ENCODE measurements around the gene CSGALNACT2. TPM values are rescaled to one million over a fixed set of nuclear protein-coding genes. Genes with fewer than 3 reads are reported as not detected.
A peak's percentile ranks its signal among the peaks of the same experiment; 100 is the strongest.
"Not testable (repeated sequence)": the region's sequence is repeated elsewhere in the genome, so short reads cannot be mapped to it uniquely, and the experiment has no call there.

The CSGALNACT2 gene
- total RNA-seq, 1 donor from 2014 or later = 38.7 TPM

DNA sequence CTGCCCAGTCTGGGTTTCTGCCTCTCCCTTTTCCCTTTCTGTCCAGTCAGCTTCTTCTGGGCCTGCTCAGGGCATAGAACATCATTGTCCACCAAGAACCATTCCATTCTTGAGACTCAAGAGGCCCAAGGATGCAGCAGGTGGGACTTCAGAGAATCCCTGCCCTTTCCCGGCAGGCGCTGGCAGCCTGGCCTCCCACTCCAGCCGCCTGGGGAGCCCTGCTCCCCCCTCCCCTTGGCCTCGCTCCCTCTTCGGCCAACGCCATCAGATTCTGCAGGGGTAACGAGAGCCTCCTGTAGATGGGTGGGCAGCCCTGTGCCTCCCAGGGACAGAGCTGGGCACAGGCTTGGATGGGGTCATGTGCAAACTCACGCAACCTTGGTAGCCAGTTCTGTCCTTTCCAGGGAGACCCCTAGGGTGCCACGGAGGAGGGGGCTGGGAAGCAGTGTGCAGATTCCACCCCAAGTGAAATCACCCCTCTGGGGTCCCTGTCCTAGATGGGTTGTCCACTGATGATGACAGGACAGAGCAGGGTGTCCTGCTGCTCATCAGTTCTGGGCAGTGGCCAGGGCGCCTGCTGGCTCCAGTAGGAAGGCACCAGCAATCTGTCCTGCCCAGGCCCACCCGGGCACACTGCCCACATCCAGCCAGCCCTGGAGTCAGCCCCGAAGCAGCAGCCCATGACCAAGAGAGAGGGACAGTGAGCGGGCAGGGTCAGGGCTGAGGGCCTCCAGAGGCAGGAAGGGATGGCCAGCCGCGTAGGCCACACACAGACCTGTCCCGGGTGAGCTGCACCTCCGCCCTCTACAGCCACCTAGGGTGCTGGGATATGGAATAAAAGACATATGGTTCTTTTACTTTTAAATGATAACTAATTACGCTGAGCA is 80.9 kb downstream of the CSGALNACT2 start:
- Mint-ChIP-seq H3K27me3 (ENCODE audit: low read depth) (peaks cover 27% of the 10 kb centered on the region), H3K4me3 (ENCODE audit: unreplicated experiment) (no peak overlapping the region), H3K4me1 (ENCODE audit: low read depth) (peaks cover 5% of the 10 kb centered on the region), H3K9me3 (ENCODE audit: low read depth) (no peaks in the 10 kb centered on the region), H3K27ac (ENCODE audit: unreplicated experiment) (no peak overlapping the region), H3K36me3 (ENCODE audit: low read depth) (no peaks in the 10 kb centered on the region)
- TF ChIP-seq, protein P1, sequence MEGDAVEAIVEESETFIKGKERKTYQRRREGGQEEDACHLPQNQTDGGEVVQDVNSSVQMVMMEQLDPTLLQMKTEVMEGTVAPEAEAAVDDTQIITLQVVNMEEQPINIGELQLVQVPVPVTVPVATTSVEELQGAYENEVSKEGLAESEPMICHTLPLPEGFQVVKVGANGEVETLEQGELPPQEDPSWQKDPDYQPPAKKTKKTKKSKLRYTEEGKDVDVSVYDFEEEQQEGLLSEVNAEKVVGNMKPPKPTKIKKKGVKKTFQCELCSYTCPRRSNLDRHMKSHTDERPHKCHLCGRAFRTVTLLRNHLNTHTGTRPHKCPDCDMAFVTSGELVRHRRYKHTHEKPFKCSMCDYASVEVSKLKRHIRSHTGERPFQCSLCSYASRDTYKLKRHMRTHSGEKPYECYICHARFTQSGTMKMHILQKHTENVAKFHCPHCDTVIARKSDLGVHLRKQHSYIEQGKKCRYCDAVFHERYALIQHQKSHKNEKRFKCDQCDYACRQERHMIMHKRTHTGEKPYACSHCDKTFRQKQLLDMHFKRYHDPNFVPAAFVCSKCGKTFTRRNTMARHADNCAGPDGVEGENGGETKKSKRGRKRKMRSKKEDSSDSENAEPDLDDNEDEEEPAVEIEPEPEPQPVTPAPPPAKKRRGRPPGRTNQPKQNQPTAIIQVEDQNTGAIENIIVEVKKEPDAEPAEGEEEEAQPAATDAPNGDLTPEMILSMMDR (IDR thresholded peaks at IDR 0.05) = no peak
- DNase-seq (ENCODE audit: low spot score) = peak; percentile 76

DNA sequence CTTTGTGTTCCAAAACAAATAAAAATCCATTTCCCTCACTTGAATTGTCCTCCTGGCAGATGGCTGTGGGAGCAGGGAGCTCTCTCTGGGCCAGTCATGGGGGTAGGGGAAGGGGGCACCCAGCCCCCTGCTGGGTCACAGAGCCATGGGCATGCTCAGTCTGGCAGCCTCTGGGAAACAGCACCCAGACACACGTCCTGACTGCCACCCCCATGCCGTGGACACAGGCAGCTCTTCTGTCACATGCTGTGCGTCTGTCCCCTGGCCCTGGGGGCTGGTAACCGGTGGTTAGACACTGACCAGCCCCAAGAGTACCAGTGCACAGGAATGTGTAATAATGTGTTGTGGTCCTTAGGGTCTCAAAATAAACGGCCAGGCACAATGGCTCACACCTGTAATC is 81.6 kb downstream of the CSGALNACT2 start:
- no peaks in the 10 kb centered on the region for H3K9me3 Mint-ChIP-seq (ENCODE audit: low read depth)
- H3K36me3 Mint-ChIP-seq (ENCODE audit: low read depth) = no peaks in the 10 kb centered on the region
- H3K4me3 Mint-ChIP-seq (ENCODE audit: unreplicated experiment) = no peak overlapping the region
- H3K27ac Mint-ChIP-seq (ENCODE audit: unreplicated experiment) = no peak overlapping the region
- TF ChIP-seq, protein P1 (IDR thresholded peaks at IDR 0.05) = no peak
- H3K27me3 Mint-ChIP-seq (ENCODE audit: low read depth) = peaks cover 30% of the 10 kb centered on the region
- peaks cover 3% of the 10 kb centered on the region for H3K4me1 Mint-ChIP-seq (ENCODE audit: low read depth)
- DNase-seq (ENCODE audit: low spot score) = peak; percentile 65

DNA sequence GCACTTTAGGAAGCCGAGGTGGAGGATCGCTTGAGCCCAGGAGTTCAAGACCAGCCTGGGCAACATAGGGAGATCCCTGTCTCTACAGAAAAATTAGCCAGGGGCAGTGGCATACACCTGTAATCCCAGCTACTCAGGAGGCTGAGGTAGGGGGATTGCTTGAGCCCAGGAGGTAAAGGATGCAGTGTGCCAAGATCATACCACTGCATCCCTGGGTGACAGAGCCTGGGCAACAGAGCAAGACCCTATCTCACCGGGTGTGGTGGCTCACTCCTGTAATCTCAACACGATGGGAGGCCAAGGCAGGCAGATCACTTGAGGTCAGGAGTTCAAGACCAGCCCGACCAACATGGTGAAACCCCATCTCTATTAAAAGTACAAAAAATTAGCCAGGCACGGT is 82.0 kb downstream of the CSGALNACT2 start:
- H3K36me3 Mint-ChIP-seq (ENCODE audit: low read depth); H3K4me3 Mint-ChIP-seq (ENCODE audit: unreplicated experiment); H3K9me3 Mint-ChIP-seq (ENCODE audit: low read depth); H3K4me1 Mint-ChIP-seq (ENCODE audit: low read depth); H3K27ac Mint-ChIP-seq (ENCODE audit: unreplicated experiment): not testable (repeated sequence)
- peaks cover 34% of the 10 kb centered on the region for H3K27me3 Mint-ChIP-seq (ENCODE audit: low read depth)
- DNase-seq (ENCODE audit: low spot score) = peak; percentile 30

DNA sequence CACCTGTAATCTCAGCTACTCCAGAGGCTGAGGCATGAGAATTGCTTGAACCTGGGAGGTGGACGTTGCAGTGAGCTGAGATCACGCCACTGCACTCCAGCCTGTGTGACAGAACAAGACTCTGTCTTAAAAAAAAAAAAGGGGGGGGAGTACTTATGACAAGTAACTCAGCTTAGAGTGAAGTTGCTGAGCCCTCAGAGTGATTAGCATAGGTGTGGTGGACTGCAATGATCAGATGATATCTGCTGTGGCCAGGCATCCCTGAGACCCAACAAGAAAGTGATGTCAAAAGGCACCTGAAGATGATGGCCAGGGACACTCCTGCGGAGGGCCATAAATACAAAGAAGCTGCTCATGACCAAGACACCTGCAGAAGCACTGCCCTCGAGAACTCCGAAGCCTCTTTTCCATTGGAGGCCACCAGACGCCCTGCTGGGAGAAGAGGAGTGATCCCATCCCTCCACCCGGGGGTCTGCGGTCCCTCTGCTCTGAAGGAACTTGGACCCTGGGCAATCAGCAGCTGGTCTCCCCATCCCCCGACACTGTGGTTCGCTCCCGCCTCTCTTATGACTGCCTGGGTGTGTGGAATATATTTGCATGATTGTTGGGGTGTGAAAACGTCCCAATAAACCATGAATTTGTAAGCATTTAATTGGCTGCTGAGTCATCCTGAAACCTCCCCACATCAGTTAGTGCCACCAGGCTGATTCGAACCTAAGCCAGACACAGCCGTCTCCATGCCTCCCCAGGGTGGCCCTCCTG is 82.6 kb downstream of the CSGALNACT2 start:
- TF ChIP-seq, protein P1 (IDR thresholded peaks at IDR 0.05) = no peak
- peak; percentile 52 for DNase-seq (ENCODE audit: low spot score)
- Mint-ChIP-seq H3K27ac (ENCODE audit: unreplicated experiment) (no peak overlapping the region), H3K4me1 (ENCODE audit: low read depth) (no peaks in the 10 kb centered on the region), H3K27me3 (ENCODE audit: low read depth) (peaks cover 39% of the 10 kb centered on the region), H3K9me3 (ENCODE audit: low read depth) (no peaks in the 10 kb centered on the region), H3K4me3 (ENCODE audit: unreplicated experiment) (no peak overlapping the region), H3K36me3 (ENCODE audit: low read depth) (no peaks in the 10 kb centered on the region)

DNA sequence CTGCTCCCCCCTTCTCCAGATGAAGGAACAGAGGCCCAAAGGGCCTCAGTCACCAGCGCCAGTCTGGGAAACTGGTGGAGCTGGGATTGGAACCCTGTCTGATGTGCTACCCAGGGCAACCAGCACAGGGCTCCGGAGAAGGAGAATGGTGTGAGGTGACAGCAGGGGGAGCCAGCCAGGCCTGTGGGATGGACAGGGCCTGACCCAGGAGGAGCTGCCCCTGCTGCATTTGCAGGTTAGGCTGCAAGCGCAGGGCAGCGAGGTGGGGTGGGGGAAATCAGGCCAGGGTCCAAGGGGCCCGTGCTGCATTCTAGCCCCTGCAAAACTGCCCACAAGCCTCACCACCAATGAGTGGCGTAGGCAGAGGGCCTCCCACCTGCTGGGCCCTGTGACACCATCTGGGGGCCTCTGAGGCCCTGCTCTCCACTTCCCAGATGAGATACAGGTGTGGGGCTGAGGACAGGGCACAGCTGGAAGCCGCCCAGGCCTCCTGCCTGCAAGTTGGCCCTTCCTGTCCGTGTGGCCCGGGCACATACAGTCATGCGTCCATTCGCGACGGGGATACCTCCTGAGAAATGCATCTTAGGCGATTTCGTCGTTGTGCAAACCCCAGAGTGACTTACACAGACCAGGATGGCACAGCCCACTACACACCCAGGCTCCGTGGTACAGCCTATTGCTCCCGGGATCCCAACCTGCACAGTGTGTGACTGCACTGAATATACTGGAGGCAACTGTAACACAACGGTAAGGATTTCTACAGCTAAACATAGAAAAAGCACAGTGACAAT is 83.4 kb downstream of the CSGALNACT2 start:
- no peak overlapping the region for H3K4me3 Mint-ChIP-seq (ENCODE audit: unreplicated experiment)
- H3K9me3 Mint-ChIP-seq (ENCODE audit: low read depth) = no peaks in the 10 kb centered on the region
- TF ChIP-seq, protein P1 (IDR thresholded peaks at IDR 0.05) = peak; percentile 45
- peak; percentile 79 for DNase-seq (ENCODE audit: low spot score)
- no peaks in the 10 kb centered on the region for H3K4me1 Mint-ChIP-seq (ENCODE audit: low read depth)
- H3K27ac Mint-ChIP-seq (ENCODE audit: unreplicated experiment) = no peak overlapping the region
- peaks cover 42% of the 10 kb centered on the region for H3K27me3 Mint-ChIP-seq (ENCODE audit: low read depth)
- no peaks in the 10 kb centered on the region for H3K36me3 Mint-ChIP-seq (ENCODE audit: low read depth)
